SJSA1 (cell line): ENCODE results near the gene CABYR. TPM values are rescaled to one million over a fixed set of nuclear protein-coding genes. Genes with fewer than 3 reads are reported as not detected.

Experiments
- DNase-seq, 2 experiments: peaks; one replicate each; pipeline ENCODE4 v3.0.0-alpha.2; 2015 to 2020; ENCODE audit warnings: low spot score in 2 of 2, low read depth in 1 of 2
- H3K27ac ChIP-seq: fragments of 250-450 bp; sonication (Bioruptor Pico); 2 replicates; pipeline ENCODE4 v1.5.1; 2020; ENCODE audit warnings: mild to moderate bottlenecking, moderate library complexity
- H3K27me3 ChIP-seq: fragments of 250-450 bp; sonication (Bioruptor Pico); replicated peaks from 2 replicates; pipeline ENCODE4 v1.5.1; 2020; ENCODE audit warnings: mild to moderate bottlenecking, moderate library complexity
- H3K36me3 ChIP-seq: fragments of 250-450 bp; sonication (Bioruptor Pico); 2 replicates; pipeline ENCODE4 v1.5.1; 2020; ENCODE audit warnings: mild to moderate bottlenecking
- H3K4me1 ChIP-seq: fragments of 250-450 bp; sonication (Bioruptor Pico); replicated peaks from 2 replicates; pipeline ENCODE4 v1.6.1; 2021; ENCODE audit warnings: mild to moderate bottlenecking
- H3K4me3 ChIP-seq: fragments of 250-450 bp; sonication (Bioruptor Pico); 2 replicates; pipeline ENCODE4 v1.5.1; 2020; ENCODE audit warnings: mild to moderate bottlenecking
- H3K9me3 ChIP-seq: fragments of 250-450 bp; sonication (Bioruptor Pico); replicated peaks from 2 replicates; pipeline ENCODE4 v1.5.1; 2020; ENCODE audit warnings: mild to moderate bottlenecking
- total RNA-seq: library from RNA; depleted of rRNA; stranded (reverse); fragments of >200 nt; shearing (Covaris generic); gene quantifications from 2 replicates; pipeline ENCODE4 v1.2.3, GENCODE V29; 2014

Gene CABYR
- total RNA-seq, 1 experiment from 2014 or later, result 9.3 TPM

GRCh38 chr18:24187689-24188088, 48.8 kb downstream of the CABYR start:
- Histone ChIP-seq H3K27me3 (no peaks in the 10 kb centered on the region), H3K36me3 (no peaks in the 10 kb centered on the region), H3K4me3 (no peak overlapping the region), H3K9me3 (no peaks in the 10 kb centered on the region), H3K4me1 (peaks cover 16% of the 10 kb centered on the region), H3K27ac (no peak overlapping the region)
- DNase-seq, result no peak

DNA sequence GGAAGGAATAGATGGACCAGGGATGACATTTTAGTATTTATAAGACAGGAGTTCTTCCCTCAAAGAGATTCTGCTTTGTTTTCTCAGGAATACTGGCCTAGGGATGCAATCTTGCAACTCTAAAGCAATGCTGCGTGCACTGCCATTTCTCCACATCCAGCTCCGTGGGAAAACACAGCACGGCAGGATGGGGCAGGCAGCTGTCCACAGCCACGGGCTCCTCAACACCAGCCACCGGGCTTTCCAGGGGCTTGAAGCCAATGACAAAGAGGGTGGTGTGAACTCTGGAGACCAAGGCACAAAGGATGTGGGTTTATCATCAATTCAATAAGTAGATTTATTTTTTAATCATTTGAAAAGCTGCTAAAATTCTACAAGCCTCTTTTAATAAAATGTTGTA, 49.3 kb downstream of the CABYR start:
- DNase-seq, result no peak
- Histone ChIP-seq H3K27me3 (no peaks in the 10 kb centered on the region), H3K4me1 (peaks cover 16% of the 10 kb centered on the region), H3K27ac (no peak overlapping the region), H3K4me3 (no peak overlapping the region), H3K36me3 (no peaks in the 10 kb centered on the region), H3K9me3 (no peaks in the 10 kb centered on the region)

DNA sequence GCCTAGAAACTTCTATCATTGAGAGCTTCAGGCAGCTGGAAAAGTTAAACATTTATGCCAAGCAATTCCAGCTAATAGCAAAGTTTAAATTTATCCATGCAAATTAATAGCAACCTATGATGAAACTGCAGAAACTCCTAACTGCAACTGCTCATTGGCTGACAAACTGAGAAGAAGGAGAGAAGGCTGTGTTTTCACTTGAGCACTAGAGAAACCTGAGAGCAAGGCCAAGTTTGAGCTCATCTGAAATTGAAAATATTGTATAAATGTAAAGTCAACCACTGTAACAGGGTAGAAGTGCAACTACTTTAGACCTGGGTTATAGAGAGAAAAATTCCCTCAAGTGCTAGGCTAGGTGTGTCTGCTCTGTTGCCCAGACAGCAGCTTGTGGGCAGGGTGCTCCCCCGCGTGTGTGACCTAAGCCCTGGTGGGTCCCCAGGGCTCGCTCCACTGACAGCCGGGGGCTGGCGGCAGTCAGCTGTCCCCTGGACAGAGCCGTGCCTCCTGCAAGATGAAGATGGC, 50.2 kb downstream of the CABYR start:
- DNase-seq, result no peak
- H3K9me3 ChIP-seq, result no peaks in the 10 kb centered on the region

GRCh38 chr18:24189664-24190346, 50.9 kb downstream of the CABYR start:
- Histone ChIP-seq H3K4me1 (peaks cover 16% of the 10 kb centered on the region), H3K9me3 (no peaks in the 10 kb centered on the region), H3K27me3 (no peaks in the 10 kb centered on the region), H3K4me3 (no peak overlapping the region), H3K36me3 (no peaks in the 10 kb centered on the region), H3K27ac (no peak overlapping the region)
- no peak for DNase-seq

More for the DNA sequence above, 50.2 kb downstream of the CABYR start:
- H3K36me3 ChIP-seq, result no peaks in the 10 kb centered on the region
- no peaks in the 10 kb centered on the region for H3K27me3 ChIP-seq
- H3K27ac ChIP-seq, result no peak overlapping the region
- H3K4me1 ChIP-seq, result peaks cover 16% of the 10 kb centered on the region
- no peak overlapping the region for H3K4me3 ChIP-seq

- Histone ChIP-seq H3K4me1 (peaks cover 12% of the 10 kb centered on the region), H3K36me3 (no peaks in the 10 kb centered on the region), H3K27me3 (no peaks in the 10 kb centered on the region), H3K9me3 (no peaks in the 10 kb centered on the region), H3K27ac (no peak overlapping the region), H3K4me3 (no peak overlapping the region)
- DNase-seq, result no peak
Observed at GRCh38 chr18:24190590-24190989, 51.7 kb downstream of the CABYR start.

DNA sequence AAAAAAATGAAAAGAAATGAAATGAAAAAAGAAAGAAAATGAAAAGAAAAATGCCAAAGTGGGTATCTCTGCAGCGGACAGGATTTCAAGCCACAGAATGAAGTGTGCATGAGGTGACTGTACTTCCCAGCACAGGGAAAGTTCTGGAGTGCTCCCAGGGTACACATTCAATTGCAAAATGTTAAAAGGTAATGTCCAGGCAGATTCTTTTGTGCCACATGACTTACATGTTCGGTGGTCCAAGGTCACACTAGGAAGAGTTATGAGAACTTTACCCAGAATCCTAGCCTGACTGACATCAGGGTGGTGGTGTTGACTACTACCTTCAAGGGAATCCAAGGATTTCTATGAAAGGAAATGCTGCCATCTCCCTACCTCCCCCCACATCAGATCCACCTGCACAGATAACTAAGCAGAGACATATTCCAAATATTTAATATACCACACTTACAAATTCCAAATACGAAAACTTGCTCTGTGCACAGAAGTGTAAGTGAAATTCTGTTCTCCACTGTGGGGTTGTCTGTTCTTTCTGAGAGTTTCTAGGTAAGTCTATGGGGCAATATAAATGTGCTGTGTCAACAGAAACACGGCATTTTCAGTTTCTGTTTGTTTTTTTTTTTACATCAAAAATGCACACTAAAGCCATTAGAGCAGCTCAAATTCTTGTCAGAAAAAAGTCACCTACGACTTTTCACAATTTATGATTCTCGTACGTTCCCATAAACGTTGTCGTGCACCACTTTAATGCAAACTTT, 56.6 kb downstream of the CABYR start:
- no peak for DNase-seq
- Histone ChIP-seq H3K4me1 (peaks cover 10% of the 10 kb centered on the region), H3K9me3 (no peaks in the 10 kb centered on the region), H3K27me3 (no peaks in the 10 kb centered on the region), H3K4me3 (no peak overlapping the region), H3K27ac (no peak overlapping the region), H3K36me3 (no peaks in the 10 kb centered on the region)

DNA sequence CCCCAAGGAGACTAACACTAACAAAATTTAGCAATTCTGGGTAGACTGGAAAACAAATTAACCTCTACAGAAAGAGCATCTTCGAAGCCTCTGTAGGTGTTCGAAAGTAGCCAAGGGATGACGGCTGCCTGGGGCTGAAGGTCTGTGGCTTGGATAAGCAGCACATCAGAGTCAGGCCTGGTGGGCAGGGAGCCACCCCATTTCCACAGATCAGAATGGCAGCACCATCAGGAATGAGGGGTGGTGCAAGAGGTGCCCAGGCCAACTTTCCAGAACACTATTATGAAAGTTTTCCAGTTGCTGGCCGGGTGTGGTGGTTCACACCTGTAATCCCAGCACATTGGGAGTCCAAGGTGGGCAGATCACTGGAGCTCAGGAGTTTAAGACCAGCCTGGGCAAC, 57.9 kb downstream of the CABYR start:
- Histone ChIP-seq H3K27ac (no peak overlapping the region), H3K27me3 (no peaks in the 10 kb centered on the region), H3K36me3 (no peaks in the 10 kb centered on the region), H3K4me1 (peaks cover 8% of the 10 kb centered on the region), H3K4me3 (no peak overlapping the region), H3K9me3 (no peaks in the 10 kb centered on the region)
- DNase-seq, result no peak

- H3K9me3 ChIP-seq, result no peaks in the 10 kb centered on the region
- H3K36me3 ChIP-seq, result no peaks in the 10 kb centered on the region
- no peak overlapping the region for H3K4me3 ChIP-seq
- H3K27ac ChIP-seq, result no peak overlapping the region
- no peaks in the 10 kb centered on the region for H3K27me3 ChIP-seq
- DNase-seq, result no peak
- peaks cover 2% of the 10 kb centered on the region for H3K4me1 ChIP-seq
Observed at GRCh38 chr18:24197412-24197811, 58.5 kb downstream of the CABYR start.

DNA sequence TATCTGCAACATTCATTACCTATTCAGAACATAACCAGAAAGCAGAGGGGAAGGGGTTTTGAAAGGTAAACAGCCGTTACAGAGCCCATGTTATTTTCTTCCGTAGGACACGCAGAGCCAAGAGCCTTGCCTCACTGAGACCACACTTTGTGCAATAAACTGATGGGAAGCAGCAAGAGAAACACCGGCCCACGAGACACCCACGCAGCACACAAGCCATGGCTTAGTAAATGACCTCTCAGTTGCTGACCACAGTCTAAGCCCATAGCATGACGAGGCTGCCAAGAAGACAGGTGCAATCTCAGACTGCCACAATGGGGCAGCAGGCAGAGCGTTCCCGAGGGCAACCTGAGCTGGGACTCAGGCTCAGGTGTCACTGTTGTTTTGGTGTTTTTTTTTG, 59.6 kb downstream of the CABYR start:
- H3K36me3 ChIP-seq, result no peaks in the 10 kb centered on the region
- H3K27me3 ChIP-seq, result no peaks in the 10 kb centered on the region
- DNase-seq, result no peak
- H3K9me3 ChIP-seq, result no peaks in the 10 kb centered on the region
- no peaks in the 10 kb centered on the region for H3K4me1 ChIP-seq
- H3K27ac ChIP-seq, result no peak overlapping the region
- H3K4me3 ChIP-seq, result no peak overlapping the region

DNA sequence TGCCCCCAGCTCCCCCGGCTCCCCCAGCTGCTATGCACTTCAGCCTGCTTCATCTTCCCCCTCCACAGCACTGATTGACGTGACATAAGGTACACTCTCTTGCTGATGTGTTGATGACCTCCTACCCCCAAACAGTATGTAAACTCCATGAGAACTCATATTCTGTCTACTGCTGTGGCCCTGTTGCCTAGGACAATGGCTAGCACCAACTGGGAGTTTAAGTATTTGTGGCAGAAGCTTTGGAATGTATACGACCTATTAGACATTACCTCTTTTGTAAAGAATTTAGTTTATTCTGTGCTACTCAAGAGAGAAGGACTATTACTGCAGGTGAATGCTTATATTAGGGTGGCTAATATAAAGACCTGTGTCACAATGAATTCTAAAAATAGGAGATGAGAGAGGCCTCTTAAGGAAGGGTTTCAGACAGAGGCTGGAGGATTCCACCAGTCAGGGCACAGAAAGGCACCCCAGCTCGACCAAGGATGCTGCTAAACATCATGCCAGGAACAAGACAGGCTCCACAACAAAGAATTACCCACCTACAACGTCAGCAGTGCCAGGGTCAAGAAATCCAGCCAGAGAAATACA, 60.6 kb downstream of the CABYR start:
- no peaks in the 10 kb centered on the region for H3K36me3 ChIP-seq
- H3K27me3 ChIP-seq, result no peaks in the 10 kb centered on the region
- H3K27ac ChIP-seq, result no peak overlapping the region
- no peak overlapping the region for H3K4me3 ChIP-seq
- DNase-seq, result no peak
- no peaks in the 10 kb centered on the region for H3K4me1 ChIP-seq
- H3K9me3 ChIP-seq, result no peaks in the 10 kb centered on the region

DNA sequence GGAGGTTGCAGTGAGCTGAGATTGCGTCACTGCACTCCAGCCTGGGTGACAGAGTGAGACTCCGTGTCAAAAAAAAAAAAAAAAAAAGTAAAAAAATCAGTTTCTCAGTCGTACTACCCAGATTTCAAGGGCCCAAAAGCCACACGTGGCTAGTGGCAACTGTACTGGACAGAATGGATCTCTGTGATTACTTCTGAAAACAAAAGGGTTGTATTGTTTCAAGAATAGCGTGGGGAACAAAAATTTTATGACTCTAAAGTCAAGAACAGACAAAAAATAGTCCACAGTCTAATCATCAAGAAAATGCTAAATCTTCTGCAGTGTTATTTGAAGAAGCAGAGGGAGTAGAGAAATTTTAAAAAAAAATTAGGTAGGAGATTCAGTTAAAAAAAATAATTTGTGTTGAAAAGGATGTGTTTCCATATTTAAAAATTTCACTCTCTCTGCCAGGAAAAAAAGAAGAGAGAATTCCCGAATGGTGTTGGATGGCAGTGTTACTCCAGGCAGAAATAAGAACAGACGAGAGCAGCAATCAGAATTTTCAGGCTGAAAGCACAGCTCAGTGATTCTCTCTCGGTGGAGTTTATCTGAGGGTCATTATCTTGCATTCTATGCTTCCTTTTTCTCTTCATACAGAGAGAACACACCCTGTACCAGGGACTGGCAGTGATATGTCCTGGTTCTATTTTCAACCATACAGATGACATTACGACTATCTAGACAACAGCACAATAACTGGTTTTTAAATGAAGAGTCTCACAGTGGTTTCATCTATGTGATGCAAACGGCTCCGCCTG, 61.8 kb downstream of the CABYR start:
- Histone ChIP-seq H3K27me3 (no peaks in the 10 kb centered on the region), H3K4me3 (no peak overlapping the region), H3K9me3 (no peaks in the 10 kb centered on the region), H3K36me3 (no peaks in the 10 kb centered on the region), H3K4me1 (no peaks in the 10 kb centered on the region), H3K27ac (no peak overlapping the region)
- no peak for DNase-seq

DNA sequence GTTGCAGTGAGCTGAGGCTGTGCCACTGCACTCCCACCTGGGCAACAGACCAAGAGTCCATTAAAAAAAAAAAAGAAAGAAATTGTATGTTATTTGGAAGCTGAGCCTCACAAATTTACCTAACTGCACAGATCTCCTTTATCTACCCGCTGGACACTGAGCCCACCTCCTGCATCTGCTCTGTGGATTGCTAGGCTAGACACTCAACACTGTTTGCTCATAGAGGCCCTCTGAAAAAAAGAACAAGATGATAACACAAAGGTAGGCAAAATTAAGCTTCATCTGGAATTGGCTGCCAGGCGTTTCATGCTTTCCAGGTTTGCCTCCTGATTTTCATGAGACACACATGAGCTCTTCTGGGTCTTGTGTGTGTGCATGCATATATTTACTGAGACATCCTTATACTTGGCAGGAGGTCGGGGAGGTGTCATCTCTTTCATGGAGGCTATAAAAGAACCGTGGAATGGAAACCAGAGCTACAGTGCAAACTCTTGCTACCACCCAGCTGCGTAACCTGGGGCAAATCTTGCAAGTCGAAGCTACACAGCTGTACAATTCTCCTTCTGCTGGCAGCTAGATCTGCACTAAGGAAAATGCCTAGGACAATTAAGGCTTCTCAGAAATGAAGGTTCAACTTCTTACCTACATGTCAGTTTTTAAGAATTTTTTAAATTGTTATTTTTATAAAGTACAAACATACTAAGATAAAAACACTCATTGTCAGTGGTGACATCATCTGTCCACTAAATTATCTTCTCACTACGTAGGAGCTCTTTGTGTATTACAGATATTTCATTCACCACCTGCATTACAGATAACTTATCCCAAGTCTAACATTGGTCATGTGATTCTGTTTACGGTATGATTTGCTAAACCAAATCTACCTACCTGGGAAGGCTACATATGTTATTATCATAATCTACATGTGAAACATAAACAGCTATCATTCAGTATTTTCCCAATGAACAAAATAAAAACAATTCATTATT, 63.1 kb downstream of the CABYR start:
- Histone ChIP-seq H3K36me3 (no peaks in the 10 kb centered on the region), H3K27ac (no peak overlapping the region), H3K9me3 (no peaks in the 10 kb centered on the region), H3K4me1 (no peaks in the 10 kb centered on the region), H3K27me3 (no peaks in the 10 kb centered on the region), H3K4me3 (no peak overlapping the region)
- no peak for DNase-seq

GRCh38 chr18:24204904-24205303, 66.0 kb downstream of the CABYR start:
- Histone ChIP-seq H3K9me3 (no peaks in the 10 kb centered on the region), H3K27ac (no peak overlapping the region), H3K36me3 (no peaks in the 10 kb centered on the region), H3K4me1 (peaks cover 17% of the 10 kb centered on the region), H3K27me3 (no peaks in the 10 kb centered on the region), H3K4me3 (no peak overlapping the region)
- no peak for DNase-seq
